NOMO-1 treated with dmso at 0.1 percent for 144 hours (cell line): ENCODE data around the gene SLC26A1.

Source experiments
- DNase-seq: peaks from one replicate; lab custom pipeline; 2025; ENCODE audit not compliant: unreplicated experiment; lab: John Stamatoyannopoulos, UW

The SLC26A1 gene

GRCh38 chr4:993111-994029, at the start of gene SLC26A1:
TSS of gene SLC26A1 (minus strand) at chr4:993404. CDS start at chr4:991703, 1,701 bp downstream.
- no peak for DNase-seq

- DNase-seq, result no peak
Measured at GRCh38 chr4:1042352-1043055, 49.3 kb upstream of the SLC26A1 start.

GRCh38 chr4:1041936-1042330, 48.7 kb upstream of the SLC26A1 start:
- no peak for DNase-seq

GRCh38 chr4:1041147-1041935, 48.1 kb upstream of the SLC26A1 start:
- DNase-seq, result no peak

GRCh38 chr4:1040344-1041146, 47.3 kb upstream of the SLC26A1 start:
- DNase-seq, result no peak

- DNase-seq, result no peak
Measured at GRCh38 chr4:1039493-1040343, 46.5 kb upstream of the SLC26A1 start.

- no peak for DNase-seq
Measured at GRCh38 chr4:1038948-1039492, 45.8 kb upstream of the SLC26A1 start.

- no peak for DNase-seq
Measured at GRCh38 chr4:1036976-1037810, 44.0 kb upstream of the SLC26A1 start.

GRCh38 chr4:1036095-1036494, 42.9 kb upstream of the SLC26A1 start:
- DNase-seq, result no peak

GRCh38 chr4:1035510-1035909, 42.3 kb upstream of the SLC26A1 start:
- no peak for DNase-seq

GRCh38 chr4:1033840-1034551, 40.8 kb upstream of the SLC26A1 start:
- no peak for DNase-seq

- no peak for DNase-seq
Measured at GRCh38 chr4:1032861-1033260, 39.7 kb upstream of the SLC26A1 start.

GRCh38 chr4:1031956-1032795, 39.0 kb upstream of the SLC26A1 start:
- DNase-seq, result no peak

- no peak for DNase-seq
Measured at GRCh38 chr4:1031346-1031745, 38.1 kb upstream of the SLC26A1 start.

GRCh38 chr4:1030559-1030958, 37.4 kb upstream of the SLC26A1 start:
- DNase-seq, result no peak

GRCh38 chr4:1030031-1030430, 36.8 kb upstream of the SLC26A1 start:
- DNase-seq, result no peak

- DNase-seq, result no peak
Measured at GRCh38 chr4:1029529-1029928, 36.3 kb upstream of the SLC26A1 start.
